Prostate gland (tissue), 2 donors: Measurements from ENCODE around the gene FCRL1. TPM values are rescaled to one million over a fixed set of nuclear protein-coding genes. Genes with fewer than 3 reads are reported as not detected.

Experiments
- small RNA-seq, 2 donors: library from RNA; depleted of rRNA; stranded (forward); fragments of <200 nt; gene quantifications; one replicate each; pipeline ENCODE3, GENCODE V24; 2016
- total RNA-seq, 2 donors: library from RNA; depleted of rRNA; stranded (reverse); fragments of >200 nt; gene quantifications; one replicate each; pipeline ENCODE4 v1.1.0, GENCODE V29; 2016

Gene FCRL1
- total RNA-seq, 2 donors from 2014 or later, result 0.09 TPM; not detected in 1

Small RNA genes lying within 50 kb of the gene (small RNA-seq; reads per million reads assigned to genes)
- gene MRPS21P2, result 0 reads per million in 2 donors

Other genes with a start within 250 kb of the FCRL1 start
- under 1 TPM in 1 of 2 donors, not detected in 1; 0.28 TPM for gene FCRL4, start 222.0 kb downstream of the FCRL1 start, total RNA-seq
- under 1 TPM in 1 of 2 donors, not detected in 1; 0.17 TPM for gene FCRL3, start 119.4 kb downstream of the FCRL1 start, total RNA-seq
- not detected for gene FCRL2, start 43.0 kb downstream of the FCRL1 start, total RNA-seq
- not detected for gene CD5L, start 21.7 kb upstream of the FCRL1 start, total RNA-seq
- gene KIRREL1, start 173.5 kb upstream of the FCRL1 start, total RNA-seq, result 10 to 100 TPM; 18.6 to 50.2 TPM